ENCODE results near the gene CCDC174.

DNA sequence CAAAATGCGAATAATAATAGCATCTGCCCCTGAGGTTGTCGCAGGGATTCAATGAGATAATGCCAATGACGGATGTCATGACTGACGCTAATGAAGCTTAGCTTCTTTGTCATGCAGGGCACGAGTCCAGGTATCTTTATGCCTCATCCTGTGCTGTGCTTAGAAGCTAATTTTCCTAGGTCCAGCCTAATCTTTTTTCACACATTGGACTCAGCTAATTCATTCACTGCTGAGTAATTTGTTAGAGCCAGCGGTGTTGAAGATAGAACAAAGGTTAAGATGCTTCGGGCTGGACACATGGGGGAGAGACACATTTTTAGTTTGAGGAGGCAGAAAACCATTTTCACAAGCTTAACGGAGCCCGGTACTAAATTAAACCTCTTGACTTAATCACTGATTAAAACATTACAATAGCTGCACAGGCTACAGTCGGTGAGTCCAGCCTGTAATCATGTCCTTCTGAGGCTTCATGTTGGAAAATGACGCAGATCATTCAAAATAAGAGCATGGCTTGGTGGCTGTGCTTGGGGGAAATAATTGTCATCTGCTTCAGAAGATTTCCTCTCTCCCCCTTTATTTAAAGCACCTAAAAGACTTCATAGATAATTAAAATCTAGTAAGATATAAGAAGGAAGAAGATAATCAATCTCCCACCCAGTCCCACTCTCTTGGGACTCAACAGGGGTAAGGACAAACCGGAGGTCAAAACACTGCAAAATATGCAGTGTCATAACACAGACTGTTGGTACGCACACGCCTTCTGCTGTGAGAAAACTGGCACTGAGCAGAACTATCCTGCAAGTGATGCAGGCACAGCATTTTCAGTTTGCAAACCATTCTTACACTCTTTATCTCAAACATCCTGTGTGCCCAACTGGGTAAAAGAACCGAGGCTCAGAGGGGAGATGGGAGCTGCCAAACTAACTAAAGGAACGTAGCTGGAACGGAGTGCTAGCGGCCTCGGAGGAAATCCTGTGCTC lies 3.3 kb upstream of the CCDC174 start:
- TF ChIP-seq RAD21 (conservative IDR thresholded peaks at IDR 0.05 in 1 of 2, IDR thresholded peaks at IDR 0.05 in 1 of 2) (no peak), MAZ (IDR thresholded peaks at IDR 0.05; ENCODE audit: borderline replicate concordance, low read depth, low read length) (no peak), CTCF (IDR thresholded peaks at IDR 0.05) (no peak)

Data from A549 (cell line).